Measurements from ENCODE around the gene STOX2.

Gene STOX2

DNA sequence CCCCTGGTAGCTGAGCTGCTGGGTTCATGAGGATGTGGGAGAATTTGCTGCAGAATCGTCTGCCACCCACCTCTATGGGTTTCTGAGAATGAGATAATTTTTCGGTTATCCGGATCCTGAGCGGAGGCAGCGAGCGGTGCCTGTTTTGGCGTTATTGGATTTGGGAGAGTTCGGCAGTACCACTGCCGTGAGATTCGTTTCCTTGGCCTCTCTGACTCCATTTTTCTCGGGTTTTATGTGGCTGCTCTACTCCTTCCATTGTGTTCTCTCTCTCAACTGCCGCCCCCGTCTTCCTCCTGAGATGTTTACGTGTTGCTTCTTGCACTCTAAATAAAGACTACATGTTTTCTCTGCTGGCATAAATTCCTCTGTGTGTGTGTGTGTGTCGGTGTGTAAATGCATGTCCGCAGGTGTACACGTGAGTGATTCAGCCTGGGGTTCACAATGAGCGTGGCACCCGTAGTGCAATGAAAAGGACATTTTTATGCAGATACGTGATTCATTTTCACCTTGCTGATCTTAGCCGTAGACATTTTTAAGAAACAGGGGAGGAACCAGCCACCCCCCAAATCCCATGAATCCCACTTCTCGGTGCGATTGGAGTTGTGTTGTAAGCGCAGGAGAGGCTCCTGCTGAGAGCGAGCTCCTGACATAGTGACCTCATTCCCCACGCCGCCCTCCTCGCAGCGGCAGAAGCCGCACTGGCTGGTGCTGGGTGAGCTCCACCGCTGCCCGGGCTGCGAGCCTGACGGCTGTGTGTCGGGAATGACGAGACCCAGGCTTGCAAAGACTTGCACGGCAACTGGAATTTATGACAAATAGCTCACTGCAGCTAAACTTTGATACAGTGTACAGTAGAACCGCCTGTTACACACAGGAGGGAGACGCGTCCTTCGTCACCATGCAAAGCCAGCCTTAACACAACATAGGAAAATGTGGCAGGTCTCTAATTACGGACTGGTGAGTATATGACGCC lies 82.2 kb downstream of the STOX2 start:
- ATAC-seq: no peak
- no peak for DNase-seq

DNA sequence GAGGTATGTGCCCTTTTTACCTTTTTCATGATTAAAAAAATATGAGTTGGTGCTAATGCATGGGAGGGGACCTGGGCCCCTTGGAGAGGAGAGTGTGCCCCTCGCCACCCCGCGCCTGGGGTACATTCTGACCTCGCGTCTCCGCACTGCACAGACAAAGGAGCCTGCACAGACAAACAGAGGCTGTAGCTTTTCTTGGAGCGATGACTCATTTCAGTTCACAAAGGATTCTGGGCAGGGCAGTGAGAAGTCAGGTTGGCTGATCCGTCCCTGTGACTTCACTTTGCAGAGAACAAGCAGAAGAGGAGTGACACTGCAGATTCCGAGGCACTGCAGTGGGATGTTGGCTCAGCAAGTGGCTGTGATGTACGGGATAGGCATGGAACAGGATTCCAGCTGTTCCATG lies 82.9 kb downstream of the STOX2 start:
- DNase-seq (no peak), ATAC-seq (no peak)

DNA sequence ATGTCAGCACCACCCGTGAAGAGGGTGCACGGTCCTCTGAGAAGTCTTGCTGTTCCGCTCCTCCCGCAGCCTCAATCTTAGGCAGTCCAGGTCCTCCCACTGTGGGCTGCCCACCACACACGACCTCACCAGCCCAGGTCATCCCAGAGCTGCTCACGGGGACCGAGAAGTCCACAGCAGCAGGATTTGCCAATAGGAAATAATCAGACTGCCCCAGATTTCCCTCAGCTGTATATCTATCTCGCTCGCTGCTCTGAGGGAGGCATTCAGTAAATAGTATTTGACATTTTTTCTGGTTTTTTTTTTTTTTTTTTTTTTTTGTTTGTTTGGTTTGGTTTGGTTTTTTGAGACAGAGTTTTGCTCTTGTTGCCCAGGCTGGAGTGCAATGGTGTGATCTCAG lies 83.8 kb downstream of the STOX2 start:
- DNase-seq (no peak), ATAC-seq (no peak)

DNA sequence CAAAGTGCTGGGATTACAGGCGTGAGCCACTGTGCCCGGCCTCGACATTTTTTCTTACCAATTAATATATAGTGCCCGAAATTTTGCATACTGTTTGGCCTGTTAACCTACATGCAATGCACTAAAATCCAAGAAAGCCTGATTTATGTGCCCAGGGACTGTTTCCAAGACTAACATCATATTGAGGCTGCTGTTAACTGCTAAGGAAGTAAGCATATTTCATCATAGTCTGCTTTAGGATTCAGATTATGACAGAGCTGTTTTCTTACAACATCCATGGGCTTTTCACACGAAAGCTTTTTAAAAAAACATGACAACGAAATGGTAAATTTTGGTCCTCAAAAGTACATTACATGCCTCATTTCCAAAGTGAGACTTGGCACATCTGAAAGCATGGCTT lies 84.4 kb downstream of the STOX2 start:
- DNase-seq: no peak
- ATAC-seq: no peak

DNA sequence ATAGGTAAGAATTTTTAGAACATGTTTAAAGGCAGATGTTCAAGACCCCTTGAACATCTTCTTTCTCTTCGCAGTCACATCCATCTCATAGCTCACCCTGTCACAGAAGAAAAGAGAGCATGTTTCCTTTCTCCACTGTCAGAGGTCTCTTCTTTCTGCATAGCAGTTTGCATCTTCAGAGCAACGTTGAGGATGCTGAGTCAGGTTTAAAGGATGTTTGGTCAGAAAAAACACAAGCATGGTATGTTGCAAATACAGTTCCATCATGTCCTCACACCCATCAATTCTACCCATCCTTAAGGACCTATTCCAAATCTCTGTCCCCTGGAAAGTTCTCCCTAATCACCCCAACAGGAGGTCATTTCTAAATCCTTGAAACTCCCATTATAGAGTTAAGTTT lies 84.8 kb downstream of the STOX2 start:
- DNase-seq (no peak), ATAC-seq (no peak)

DNA sequence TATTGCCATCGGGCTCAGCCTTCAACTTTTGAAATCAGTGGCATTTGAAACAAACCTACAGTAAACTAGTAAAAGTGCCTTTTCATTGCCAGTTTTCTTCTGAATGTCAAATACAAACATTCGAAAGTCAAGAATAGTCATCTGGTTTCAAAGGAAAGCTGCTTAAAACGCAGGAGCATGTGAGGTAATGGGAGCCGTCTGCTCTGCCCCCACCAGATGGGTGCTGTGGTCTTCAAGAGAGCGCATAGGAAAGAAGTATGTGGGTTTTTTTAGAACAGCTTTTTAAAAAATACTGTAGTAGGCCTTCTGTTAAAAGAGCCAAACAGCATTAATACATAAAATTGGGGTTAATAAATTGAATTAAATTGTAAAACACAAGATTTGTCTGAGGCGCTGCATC lies 88.6 kb downstream of the STOX2 start:
- no peak for ATAC-seq
- DNase-seq: no peak

DNA sequence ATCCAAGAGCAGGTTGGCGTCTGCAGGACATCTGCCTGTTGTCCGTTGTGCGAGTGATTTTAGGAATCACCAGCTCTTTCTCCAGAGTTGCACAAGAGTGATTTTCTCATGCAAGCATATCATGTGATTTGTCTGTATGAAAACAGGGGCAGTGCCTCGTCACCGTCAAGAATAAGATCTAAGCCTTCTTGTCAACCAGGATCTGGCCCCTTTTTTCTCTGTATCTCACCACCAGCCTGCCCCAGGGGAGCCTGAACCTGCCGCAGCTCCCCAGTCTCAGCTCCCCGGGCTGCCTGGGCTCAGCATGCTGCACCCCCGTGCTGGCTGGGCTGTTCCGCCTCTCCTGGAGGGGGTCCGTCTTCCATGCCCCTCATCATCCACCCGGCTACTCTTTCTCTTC lies 90.5 kb downstream of the STOX2 start:
- no peak for DNase-seq
- no peak for ATAC-seq

DNA sequence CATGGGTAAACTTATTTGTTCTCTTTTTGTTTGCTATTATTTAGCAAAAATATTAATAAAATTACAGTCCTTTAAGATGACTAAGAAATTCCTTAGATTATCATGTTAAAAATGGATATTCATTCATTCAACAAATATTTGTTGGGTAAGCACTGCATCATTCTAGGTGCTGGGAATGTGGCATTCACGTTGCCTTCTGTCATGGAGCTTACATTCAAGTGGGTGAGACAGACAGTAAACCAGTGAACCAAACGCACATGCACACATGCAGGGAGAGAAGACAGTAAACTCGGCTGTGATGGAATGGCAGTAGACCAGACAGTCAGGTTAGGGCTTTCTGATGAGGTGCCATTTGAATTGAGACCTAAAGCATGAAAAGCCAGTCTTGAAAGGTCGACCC lies 91.8 kb downstream of the STOX2 start:
- DNase-seq (no peak), ATAC-seq (no peak)

DNA sequence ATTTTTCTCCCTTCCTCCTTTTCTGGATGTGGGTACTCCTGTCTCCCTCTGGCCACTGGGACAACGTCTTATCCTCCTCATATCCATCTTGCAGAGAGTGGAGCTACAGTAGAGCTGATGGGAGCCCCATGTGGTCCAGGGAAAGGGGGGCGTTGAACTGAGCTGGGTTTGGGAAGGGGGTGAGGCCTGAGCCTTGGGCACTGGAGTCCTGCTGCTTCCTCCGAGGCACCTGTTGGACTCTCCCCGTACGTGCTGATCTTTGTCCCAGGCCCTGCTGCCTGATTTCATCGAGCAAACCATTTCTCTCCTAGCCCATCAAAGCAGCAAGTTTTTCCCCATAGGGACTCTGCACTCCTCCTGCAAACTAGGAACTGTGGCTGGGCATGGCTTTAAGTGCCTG lies 94.3 kb downstream of the STOX2 start:
- ATAC-seq: no peak

DNA sequence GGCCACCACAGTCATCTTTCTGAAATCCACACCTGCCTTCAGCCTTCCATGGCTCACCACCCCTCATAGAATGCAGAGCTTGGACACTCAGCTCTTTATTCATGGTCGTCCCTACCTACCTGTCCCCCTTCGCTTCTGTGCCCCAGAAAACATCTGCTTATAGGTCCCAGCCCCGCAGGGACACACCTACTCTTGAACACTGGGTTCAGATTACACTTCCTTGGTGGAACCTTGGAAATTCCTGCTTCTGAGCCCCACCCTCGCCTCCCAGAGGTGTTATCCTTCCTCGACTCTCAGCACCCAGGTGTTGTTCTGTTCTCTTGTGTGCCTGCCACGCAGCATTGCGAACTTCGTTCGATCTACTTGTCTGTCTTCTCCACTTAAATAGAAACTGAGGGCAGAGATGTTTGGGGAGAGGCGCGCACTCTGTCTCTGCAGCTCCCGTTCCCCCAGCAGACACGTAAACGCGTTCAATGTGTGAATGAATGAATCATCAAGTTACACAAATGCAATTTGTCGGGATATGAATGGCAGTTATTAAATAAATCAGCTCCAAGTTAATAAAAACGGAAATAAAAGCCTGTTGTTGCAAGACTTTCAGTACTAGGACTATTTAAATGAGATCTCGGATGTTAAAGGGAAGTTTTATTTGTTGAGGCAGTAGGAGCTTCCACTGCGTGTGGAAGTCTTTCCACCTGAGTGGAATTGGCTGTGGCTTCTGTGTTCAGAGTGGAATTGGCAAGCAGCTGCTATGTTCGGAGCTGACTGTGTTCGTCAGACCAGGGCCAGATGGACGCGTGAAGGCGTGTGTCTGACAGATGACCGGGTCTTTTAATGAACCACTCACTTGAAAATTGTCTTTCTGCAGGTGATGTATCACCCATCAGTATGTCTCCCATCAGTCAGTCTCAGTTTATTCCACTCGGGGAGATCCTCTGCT lies 95.6 kb downstream of the STOX2 start:
- DNase-seq: no peak
- ATAC-seq: no peak

More for the DNA sequence above, 94.3 kb downstream of the STOX2 start:
- DNase-seq: no peak

DNA sequence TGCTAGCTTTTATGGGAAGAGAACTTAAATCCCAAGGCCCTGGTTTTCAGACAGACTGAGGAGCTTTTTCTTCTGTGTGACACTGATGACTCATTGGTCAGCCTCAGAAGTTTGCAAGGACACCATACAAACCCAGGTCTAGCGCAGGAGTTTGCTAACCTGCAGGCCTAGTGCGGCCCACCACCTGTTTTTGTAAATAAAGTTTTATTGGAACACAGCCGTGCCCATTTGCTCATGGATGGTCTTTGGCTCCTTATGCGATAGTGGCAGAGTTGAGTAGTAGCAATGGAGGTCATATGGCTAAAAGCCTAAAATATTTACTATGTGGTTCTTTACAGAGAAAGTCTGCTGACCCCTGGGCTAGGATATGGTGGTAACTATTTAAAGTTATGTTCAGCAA lies 98.3 kb downstream of the STOX2 start:
- DNase-seq (no peak), ATAC-seq (no peak)

DNA sequence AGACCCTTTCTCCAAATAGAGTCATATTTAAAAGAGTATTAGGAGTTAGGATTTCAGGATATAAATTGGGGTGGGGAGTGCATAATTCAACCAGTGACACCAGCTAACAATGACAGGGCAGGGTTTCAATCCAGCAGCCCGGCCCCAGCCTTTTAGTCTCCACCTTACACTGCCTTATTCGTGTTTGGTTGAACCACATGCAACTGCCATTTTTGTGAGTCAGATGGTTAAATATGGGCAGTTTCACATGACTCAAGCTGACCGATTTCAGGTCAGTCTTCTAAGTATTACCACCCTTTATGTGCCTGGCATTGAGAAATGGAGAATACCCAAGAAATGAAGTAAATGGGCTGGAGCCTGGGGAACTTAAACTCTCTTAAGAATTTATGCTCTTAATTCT lies 102.8 kb downstream of the STOX2 start:
- ATAC-seq: no peak
- DNase-seq: no peak

DNA sequence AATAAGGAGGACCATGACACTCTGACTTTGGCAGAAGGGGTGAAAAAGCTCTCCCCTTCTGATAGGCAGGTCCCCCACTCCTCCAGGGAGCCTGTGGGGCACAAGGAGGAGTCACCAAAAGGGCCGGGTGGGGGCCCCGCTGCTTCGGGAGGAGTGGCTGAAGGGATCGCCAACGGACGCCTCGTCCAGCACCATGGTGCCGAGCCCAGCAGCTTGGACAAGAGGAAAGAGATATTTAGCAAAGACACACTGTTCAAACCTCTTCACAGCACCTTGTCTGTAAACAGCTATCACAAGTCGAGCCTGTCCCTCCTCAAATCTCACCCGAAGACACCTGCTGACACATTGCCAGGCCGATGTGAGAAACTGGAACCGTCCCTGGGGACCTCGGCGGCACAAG lies 105.6 kb downstream of the STOX2 start:
- ATAC-seq (no peak), DNase-seq (no peak)

DNA sequence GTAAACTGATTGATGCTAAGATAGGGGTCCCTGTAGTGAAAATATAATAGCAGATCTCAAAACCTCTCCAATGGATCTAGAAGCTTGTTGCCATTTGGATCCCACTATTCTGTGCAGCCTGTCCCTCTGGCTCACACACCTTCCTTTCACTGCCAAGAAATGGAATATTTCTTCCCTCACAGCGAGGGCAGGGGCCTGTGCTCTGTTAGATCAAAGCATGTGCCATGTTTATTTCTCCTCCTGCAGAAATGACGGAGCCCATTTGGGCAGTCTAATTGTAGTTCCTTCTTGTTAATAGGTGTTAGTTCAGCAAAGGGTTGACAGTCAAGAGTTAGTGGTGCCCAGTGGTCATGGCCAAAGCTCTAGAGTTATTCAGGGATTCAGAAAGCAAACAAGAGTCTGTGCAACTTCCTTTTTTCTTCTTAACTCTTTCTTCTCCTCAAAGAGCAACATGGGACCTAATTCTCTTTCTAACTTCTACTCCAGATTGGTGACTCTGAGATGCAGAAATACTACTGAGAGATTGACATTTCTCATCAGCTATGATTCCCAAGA lies 106.8 kb downstream of the STOX2 start:
- no peak for DNase-seq
- ATAC-seq: no peak

DNA sequence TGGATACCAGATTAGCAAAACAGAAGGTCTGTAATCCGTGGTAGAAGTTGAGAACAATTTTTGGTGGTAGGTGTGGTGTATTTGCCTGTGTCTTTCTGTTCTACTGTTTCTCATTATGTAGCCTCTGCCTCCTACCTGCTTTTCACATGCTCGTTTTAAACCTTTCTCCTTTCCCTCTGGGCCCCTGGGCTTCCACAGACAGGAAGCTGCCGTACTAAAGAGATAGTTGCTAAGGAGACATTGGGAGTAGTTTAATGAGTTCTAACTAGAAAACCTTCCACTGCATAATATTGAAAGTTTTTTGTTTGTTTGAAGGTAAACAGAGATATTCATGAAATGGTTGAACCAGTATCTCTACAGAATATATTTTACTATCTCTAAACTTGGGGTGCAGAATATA lies 107.8 kb downstream of the STOX2 start:
- no peak for DNase-seq

DNA sequence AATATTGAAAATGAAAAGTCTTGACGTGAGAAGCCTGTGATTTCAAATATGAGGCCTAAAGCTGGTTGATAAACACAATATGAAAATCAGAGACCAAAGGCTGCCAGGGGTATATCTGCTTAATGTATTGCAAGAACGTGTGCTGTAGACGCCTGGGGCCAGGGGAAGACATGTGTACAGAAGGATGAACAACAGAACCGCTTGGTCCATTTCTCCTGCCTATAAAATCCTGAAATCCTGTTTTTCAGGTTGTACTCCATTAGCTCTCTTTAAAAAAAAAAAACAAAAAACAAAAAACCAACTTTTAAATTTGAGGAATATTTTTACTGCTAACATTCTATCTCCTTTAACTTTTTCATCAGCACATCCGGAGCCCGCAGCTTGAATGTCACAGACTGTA lies 109.2 kb downstream of the STOX2 start:
- ATAC-seq (no peak), DNase-seq (no peak)

More for the DNA sequence above, 107.8 kb downstream of the STOX2 start:
- no peak for ATAC-seq

DNA sequence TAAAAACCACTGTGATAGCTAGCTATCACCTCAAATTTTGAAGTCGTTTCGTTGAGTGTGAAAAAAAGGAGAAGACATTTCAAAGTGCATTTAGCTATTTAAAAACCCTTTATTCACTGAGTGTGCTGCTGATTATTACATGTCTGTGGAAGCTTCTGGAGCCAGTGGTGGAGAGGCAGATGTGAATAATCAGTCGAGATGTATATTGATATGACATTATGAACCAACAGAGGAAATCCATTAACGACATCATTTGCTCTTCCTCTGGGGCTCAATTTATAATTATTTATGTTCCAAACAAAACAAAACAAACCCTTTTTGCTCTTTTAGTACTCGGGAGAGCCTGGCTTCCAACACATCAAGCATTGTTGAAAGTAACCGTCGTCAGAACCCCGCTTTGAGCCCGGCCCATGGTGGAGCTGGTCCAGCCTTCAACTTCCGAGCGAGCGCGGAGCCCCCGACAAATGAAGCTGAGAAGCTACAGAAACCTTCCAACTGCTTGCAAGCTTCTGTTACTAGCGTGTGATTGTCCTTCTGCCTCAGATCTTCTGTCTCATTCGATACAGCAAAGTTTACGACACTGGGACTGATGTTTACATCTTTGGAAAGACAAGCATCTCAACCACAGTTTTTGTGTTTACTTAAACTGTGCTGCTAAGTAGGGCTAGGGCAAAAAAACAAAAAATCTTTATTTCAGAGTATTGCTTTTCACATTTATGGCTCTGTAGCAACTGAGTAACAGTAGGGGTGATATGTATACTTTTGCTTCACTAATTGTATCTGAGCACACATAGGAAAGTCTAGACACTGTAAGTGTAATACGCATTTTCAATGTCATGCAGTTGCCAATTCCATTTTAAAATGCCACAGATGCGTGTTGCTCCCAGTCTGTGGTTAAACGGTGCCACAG lies 111.9 kb downstream of the STOX2 start:
- no peak for ATAC-seq

DNA sequence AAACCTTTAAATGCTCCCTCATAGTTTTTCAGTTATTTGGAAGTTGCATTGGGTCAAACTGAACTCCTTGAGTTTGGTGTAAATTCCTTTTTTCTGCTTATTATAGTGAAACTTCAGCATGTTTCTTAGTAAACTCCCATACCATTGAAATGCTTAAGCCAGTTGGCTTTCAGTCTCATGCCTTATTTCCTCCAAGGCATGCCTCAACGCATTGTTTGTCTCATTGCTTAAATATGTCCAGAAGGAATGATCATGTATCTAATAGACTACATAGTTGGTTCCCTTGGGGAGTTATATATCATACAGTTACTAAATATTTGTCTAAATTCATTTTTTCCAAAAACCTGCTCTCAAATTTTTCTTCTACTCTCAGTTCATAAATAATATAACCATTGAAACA lies 114.0 kb downstream of the STOX2 start:
- ATAC-seq: no peak
- DNase-seq: no peak

More for the DNA sequence above, 111.9 kb downstream of the STOX2 start:
- no peak for DNase-seq

DNA sequence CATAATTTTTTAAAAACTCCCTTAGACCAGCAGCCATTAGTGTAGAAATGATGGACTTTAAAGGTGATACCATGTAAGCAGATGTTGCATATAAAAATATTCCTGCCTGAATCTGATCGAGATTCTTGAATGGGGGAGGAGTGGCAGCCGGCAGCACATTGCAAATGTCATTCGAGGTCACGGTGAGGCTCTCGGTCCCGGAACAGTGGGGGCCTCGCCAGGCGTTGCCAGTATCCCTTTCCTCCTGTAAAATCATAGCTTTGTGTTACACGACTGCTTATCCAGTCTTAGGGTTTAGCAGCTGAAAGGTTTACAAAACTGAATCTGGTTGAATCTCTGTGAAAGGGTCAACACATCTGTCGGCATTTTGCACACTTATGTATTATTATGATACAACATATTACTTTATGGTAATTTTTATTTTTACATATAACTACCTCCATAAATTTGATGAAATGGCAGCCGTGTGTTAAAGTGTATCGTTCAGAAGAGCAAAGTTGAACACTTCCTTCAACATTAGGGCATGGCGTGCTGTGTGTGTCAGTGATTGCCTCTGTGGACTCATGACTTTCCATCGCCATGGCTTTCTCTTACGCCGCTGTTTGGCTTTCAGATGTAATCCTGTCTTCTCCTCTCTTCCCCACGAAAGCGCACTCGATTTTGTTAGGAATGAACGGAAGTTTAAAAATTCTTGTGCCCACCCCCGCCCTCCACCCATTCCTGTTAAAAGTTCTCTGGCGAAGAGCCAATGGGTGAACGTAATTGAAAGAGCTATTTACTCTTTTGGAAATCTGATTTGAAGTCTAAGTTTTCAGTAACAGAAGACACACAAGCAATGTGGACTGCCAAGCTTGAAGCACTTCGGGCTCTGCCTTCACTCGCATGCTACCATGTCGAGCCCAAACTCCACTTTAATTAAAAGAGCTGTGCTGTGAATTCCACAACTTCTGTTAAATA lies 114.8 kb downstream of the STOX2 start:
- no peak for ATAC-seq
- no peak for DNase-seq

DNA sequence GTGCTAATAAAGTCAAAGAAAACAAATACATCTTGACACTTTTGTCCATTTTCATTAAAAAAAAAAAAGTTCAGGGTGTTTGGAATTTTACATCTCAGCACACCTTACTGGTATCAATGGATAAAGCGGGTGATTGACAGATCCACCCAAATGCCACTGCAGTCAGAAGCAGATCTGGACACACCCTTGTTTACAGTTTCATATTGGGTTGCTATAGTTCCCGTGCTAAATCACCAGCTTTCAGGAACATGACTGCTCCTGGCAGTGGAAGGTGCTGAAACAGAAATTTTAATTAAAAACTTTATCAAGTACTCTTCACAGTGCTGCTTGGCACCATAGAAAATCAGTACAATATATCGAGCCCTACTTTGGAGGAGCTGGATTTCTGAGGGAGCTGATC lies 116.3 kb downstream of the STOX2 start:
- DNase-seq: no peak
- ATAC-seq: no peak

All from stimulated activated naive CD8-positive, alpha-beta T cell treated with anti-CD3 and anti-CD28 coated beads, Interleukin-15, Interleukin-2, amounts not matched to agents 100 U/mL and 50 U/mL, for 24 hours (primary cell).